K562 (cell line): ENCODE results near the gene ZMYM4. TPM values are rescaled to one million over a fixed set of nuclear protein-coding genes. Genes with fewer than 3 reads are reported as not detected.

Source experiments
- CEBPB ChIP-seq: fragments of 450-650 bp; IDR thresholded peaks from 2 replicates; pipeline ENCODE4 v1.6.1; 2016; ENCODE audit warnings: missing genetic modification characterization, missing compliant biosample characterization
- CEBPG ChIP-seq, 3 experiments: fragments of 200-800 bp in 1 of 3; sonication (Bioruptor generic) in 1 of 3; sonication (generic) in 1 of 3; formaldehyde crosslinking in 1 of 3; IDR thresholded peaks in 2 of 3; conservative IDR thresholded peaks in 1 of 3; 2 replicates each; pipeline versions ENCODE4 v1.6.1 to v1.8.0; 2016 to 2022; ENCODE audit warnings: missing compliant biosample characterization in 2 of 3, missing genetic modification characterization in 2 of 3, mild to moderate bottlenecking in 1 of 3, missing genetic modification reagents in 1 of 3
- MEIS2 ChIP-seq: fragments of 450-650 bp; IDR thresholded peaks from 2 replicates; pipeline ENCODE4 v1.6.1; 2014; ENCODE audit warnings: mild to moderate bottlenecking; ENCODE audit not compliant: partially characterized antibody
- NUFIP1 ChIP-seq: fragments of 450-650 bp; IDR thresholded peaks from 2 replicates; pipeline ENCODE4 v1.6.1; 2018; ENCODE audit not compliant: partially characterized antibody
- RHOXF2B ChIP-seq: fragments of 250-450 bp; sonication (Bioruptor Pico); conservative IDR thresholded peaks from 2 replicates; pipeline ENCODE4 v1.5.1; 2021
- SNIP1 ChIP-seq: fragments of 450-650 bp; IDR thresholded peaks from 2 replicates; pipeline ENCODE4 v1.7.1; 2017; ENCODE audit warnings: low read depth, mild to moderate bottlenecking
- ZNF274 ChIP-seq: IDR thresholded peaks from 2 replicates; pipeline ENCODE4 v1.6.1; 2011; ENCODE audit warnings: low read depth, mild to moderate bottlenecking, low read length, moderate library complexity, borderline replicate concordance
- ZNF507 ChIP-seq: conservative IDR thresholded peaks from 2 replicates; pipeline ENCODE4 v1.6.1; 2017; ENCODE audit warnings: missing genetic modification characterization, missing compliant biosample characterization
- polyA plus RNA-seq, 8 experiments: library from polyadenylated mRNA; depleted of rRNA in 4 of 8; stranded (reverse) in 5 of 8; unstranded in 3 of 8; fragments of >200 nt; fragmentation: Nextera tagmentation in 2 of 8; fragmentation: Illumina TruSeq in 1 of 8; extraction: Ambion mirVana in 2 of 8; extraction: Trizol in 1 of 8; gene quantifications; 2 replicates each; pipeline versions ENCODE4 v1.2.1 to v1.2.3, GENCODE V29; 2011 to 2014; ENCODE audit warnings: inconsistent platforms in 1 of 8, missing spikeins in 1 of 8
- total RNA-seq, 7 experiments: library from RNA; depleted of rRNA in 6 of 7; stranded (reverse); fragments of >200 nt in 6 of 7; fragmentation: Illumina TruSeq in 2 of 7; extraction: Trizol in 2 of 7; gene quantifications; 2 replicates each; pipeline versions ENCODE4 v1.2.1 to v1.2.3, GENCODE V29; 2011 to 2021; ENCODE audit warnings: low replicate concordance in 1 of 7
- TF ChIP-seq, protein P1 (sequence below), 2 experiments: fragments of 450-650 bp; IDR thresholded peaks; 2 replicates each; pipeline ENCODE4 v1.6.1; 2016; ENCODE audit warnings: mild to moderate bottlenecking in 2 of 2, borderline replicate concordance in 1 of 2, low read depth in 1 of 2, moderate library complexity in 1 of 2
- TF ChIP-seq, protein P2 (sequence below): fragments of 450-650 bp; formaldehyde crosslinking; IDR thresholded peaks from 2 replicates; pipeline ENCODE4 v1.4.0; 2020; ENCODE audit warnings: mild to moderate bottlenecking, moderate library complexity

The ZMYM4 gene
- total and polyA plus RNA-seq, 9 of the 15 experiments (the other 6 are each of a cell fraction or from before 2014, with no cell fraction given) = 15.2 to 77.2 (median 63.3) TPM

DNA sequence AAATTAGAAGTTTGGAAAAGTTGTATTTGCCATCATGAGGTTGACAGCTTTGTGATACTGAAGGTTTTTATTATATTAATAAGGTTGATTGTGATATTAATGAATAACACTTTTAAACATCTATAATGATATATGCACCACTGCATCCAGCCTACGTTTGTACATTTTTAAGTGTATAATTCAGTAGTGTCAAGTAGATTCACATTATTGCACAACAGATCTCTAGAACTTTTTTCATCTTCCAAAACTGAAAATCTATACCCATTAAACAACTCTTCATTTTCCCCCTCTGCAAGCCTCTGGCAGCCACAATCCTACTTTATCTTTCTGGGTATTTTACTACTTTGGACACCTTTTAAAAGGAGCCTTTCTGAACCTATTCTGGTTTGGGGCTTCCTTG, 37.2 kb upstream of the ZMYM4 start (continued):
- TF ChIP-seq, protein P1, sequence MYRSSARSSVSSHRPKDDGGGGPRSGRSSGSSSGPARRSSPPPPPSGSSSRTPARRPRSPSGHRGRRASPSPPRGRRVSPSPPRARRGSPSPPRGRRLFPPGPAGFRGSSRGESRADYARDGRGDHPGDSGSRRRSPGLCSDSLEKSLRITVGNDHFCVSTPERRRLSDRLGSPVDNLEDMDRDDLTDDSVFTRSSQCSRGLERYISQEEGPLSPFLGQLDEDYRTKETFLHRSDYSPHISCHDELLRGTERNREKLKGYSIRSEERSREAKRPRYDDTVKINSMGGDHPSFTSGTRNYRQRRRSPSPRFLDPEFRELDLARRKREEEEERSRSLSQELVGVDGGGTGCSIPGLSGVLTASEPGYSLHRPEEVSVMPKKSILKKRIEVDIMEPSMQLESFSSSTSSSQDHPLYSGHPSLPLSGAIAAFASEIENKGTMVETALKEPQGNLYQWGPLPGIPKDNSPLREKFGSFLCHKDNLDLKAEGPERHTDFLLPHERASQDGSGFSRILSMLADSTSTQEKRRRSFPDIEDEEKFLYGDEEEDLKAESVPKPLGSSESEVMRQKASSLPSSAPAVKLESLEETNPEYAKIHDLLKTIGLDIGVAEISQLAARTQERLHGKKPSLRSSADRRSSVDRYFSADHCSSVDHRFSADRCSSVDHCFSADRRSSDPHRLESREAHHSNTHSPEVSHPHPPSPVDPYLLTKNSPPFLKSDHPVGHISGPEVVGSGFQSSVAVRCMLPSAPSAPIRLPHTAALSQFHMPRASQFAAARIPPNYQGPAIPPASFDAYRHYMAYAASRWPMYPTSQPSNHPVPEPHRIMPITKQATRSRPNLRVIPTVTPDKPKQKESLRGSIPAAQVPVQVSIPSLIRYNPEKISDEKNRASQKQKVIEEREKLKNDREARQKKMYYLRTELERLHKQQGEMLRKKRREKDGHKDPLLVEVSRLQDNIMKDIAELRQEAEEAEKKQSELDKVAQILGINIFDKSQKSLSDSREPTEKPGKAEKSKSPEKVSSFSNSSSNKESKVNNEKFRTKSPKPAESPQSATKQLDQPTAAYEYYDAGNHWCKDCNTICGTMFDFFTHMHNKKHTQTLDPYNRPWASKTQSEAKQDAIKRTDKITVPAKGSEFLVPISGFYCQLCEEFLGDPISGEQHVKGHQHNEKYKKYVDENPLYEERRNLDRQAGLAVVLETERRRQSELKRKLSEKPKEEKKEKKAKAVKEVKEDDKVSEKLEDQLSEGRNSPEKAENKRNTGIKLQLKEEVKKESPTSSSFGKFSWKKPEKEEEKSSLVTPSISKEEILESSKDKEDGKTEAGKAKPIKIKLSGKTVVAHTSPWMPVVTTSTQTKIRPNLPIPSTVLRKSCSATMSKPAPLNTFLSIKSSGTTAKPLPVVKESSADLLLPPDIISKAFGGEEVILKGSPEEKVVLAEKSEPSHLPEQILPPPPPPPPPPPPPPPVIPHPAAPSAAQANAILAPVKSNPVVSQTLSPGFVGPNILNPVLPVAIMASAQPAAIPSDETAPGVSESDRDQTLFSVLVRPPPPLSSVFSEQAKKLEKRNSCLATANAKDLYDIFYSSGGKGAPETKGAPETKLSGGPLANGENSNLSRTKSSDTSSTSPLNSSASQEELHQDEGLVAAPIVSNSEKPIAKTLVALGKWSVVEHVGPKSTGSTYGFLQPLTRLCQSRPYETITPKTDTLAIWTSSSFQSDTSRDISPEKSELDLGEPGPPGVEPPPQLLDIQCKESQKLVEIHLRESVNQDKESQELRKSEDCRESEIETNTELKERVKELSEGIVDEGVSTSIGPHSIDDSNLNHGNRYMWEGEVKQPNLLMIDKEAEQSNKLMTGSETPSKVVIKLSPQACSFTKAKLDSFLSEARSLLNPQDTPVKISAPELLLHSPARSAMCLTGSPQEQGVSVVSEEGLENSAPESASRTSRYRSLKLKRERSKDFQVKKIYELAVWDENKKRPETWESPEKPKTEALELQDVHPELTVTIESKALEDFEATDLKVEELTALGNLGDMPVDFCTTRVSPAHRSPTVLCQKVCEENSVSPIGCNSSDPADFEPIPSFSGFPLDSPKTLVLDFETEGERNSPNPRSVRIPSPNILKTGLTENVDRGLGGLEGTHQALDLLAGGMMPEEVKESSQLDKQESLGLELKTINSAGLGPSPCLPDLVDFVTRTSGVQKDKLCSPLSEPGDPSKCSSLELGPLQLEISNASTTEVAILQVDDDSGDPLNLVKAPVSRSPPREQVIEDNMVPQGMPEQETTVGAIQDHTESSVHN (IDR thresholded peaks at IDR 0.05; ENCODE audit: borderline replicate concordance in 1 of 2, low read depth in 1 of 2) = no peak
- TF ChIP-seq RHOXF2B (no peak), MEIS2 (no peak), CEBPG (CRISPR knock-in tag; IDR thresholded peaks at IDR 0.05) (no peak), CEBPG (tag; conservative IDR thresholded peaks at IDR 0.05 in 1 of 2, IDR thresholded peaks at IDR 0.05 in 1 of 2) (peak in 1 of 2 experiments; percentile 48; a peak in 1 of 4 replicates), NUFIP1 (no peak), ZNF507 (tag) (no peak), ZNF274 (no peak), SNIP1 (no peak), CEBPB (tag) (peak; percentile 65)
- TF ChIP-seq, protein P2, sequence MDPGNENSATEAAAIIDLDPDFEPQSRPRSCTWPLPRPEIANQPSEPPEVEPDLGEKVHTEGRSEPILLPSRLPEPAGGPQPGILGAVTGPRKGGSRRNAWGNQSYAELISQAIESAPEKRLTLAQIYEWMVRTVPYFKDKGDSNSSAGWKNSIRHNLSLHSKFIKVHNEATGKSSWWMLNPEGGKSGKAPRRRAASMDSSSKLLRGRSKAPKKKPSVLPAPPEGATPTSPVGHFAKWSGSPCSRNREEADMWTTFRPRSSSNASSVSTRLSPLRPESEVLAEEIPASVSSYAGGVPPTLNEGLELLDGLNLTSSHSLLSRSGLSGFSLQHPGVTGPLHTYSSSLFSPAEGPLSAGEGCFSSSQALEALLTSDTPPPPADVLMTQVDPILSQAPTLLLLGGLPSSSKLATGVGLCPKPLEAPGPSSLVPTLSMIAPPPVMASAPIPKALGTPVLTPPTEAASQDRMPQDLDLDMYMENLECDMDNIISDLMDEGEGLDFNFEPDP (CRISPR knock-in tag) = no peak
